Measurements from ENCODE around the gene MED15.

The MED15 gene

GRCh38 chr22:20553947-20554741, 46.7 kb downstream of the MED15 start:
- no peak for DNase-seq

GRCh38 chr22:20554824-20555223, 47.4 kb downstream of the MED15 start:
- DNase-seq, result no peak

GRCh38 chr22:20558534-20558933, 51.1 kb downstream of the MED15 start:
- no peak for DNase-seq

GRCh38 chr22:20559174-20559760, 51.9 kb downstream of the MED15 start:
- no peak for DNase-seq

GRCh38 chr22:20560716-20561115, 53.3 kb downstream of the MED15 start:
- no peak for DNase-seq

- no peak for DNase-seq
These were observed 54.5 kb downstream of the MED15 start for GRCh38 chr22:20561882-20562281.

- no peak for DNase-seq
These were observed 55.4 kb downstream of the MED15 start for GRCh38 chr22:20562607-20563465.

GRCh38 chr22:20563466-20563906, 56.1 kb downstream of the MED15 start:
- DNase-seq, result no peak

GRCh38 chr22:20563941-20564371, 56.5 kb downstream of the MED15 start:
- DNase-seq, result no peak

- no peak for DNase-seq
These were observed 57.8 kb downstream of the MED15 start for GRCh38 chr22:20565079-20565734.

GRCh38 chr22:20565761-20566160, 58.4 kb downstream of the MED15 start:
- DNase-seq, result no peak

- DNase-seq, result no peak
These were observed 59.2 kb downstream of the MED15 start for GRCh38 chr22:20566420-20567260.

GRCh38 chr22:20567371-20567847, 60.0 kb downstream of the MED15 start:
- no peak for DNase-seq

- DNase-seq, result no peak
These were observed 60.6 kb downstream of the MED15 start for GRCh38 chr22:20567993-20568417.

GRCh38 chr22:20568502-20569058, 61.2 kb downstream of the MED15 start:
- DNase-seq, result no peak

- no peak for DNase-seq
These were observed 61.9 kb downstream of the MED15 start for GRCh38 chr22:20569059-20570058.

GRCh38 chr22:20571078-20571503, 63.7 kb downstream of the MED15 start:
- no peak for DNase-seq

GRCh38 chr22:20571531-20572007, 64.2 kb downstream of the MED15 start:
- DNase-seq, result no peak

GRCh38 chr22:20572132-20572802, 64.9 kb downstream of the MED15 start:
- DNase-seq, result no peak

Data from NCI-H748 treated with DMSO at 0.1 percent for 48 hours (cell line).